Psoas muscle (tissue), 8 donors: Measurements from ENCODE around the gene WDR19. TPM values are rescaled to one million over a fixed set of nuclear protein-coding genes. Genes with fewer than 3 reads are reported as not detected.

Experiments used
- ATAC-seq, 4 donors: fragments of 200-7000 bp; cut with Tn5 transposase; one replicate each; pipeline ENCODE4 v1.9.1; 2020; ENCODE audit warnings: moderate library complexity in 3 of 4, mild to moderate bottlenecking in 2 of 4
- DNase-seq, 2 donors: peaks; one replicate each; pipeline ENCODE4 v3.0.0-alpha.2; 2020
- H3K27ac ChIP-seq: fragments of 200-600 bp; one replicate; pipeline ENCODE4 v1.8.0; 2022
- H3K27me3 ChIP-seq, 3 donors: fragments of 200-600 bp in 1 of 3; one replicate each; pipeline versions ENCODE4 v1.6.1 to v1.8.0; 2013 to 2022; ENCODE audit warnings: low read length in 2 of 3, mild to moderate bottlenecking in 2 of 3, moderate library complexity in 1 of 3; ENCODE audit not compliant: insufficient read depth in 3 of 3
- H3K36me3 ChIP-seq, 2 donors: fragments of 200-600 bp in 1 of 2; one replicate each; pipeline versions ENCODE4 v1.6.1 to v1.8.0; 2013 to 2022; ENCODE audit warnings: low read depth in 1 of 2, mild to moderate bottlenecking in 1 of 2, moderate library complexity in 1 of 2; ENCODE audit not compliant: insufficient read depth in 1 of 2
- H3K4me1 ChIP-seq: fragments of 200-600 bp; one replicate; pipeline ENCODE4 v1.8.0; 2022
- H3K4me3 ChIP-seq: fragments of 200-600 bp; one replicate; pipeline ENCODE4 v1.8.0; 2022; ENCODE audit warnings: mild to moderate bottlenecking
- H3K9me3 ChIP-seq: fragments of 200-600 bp; one replicate; pipeline ENCODE4 v1.8.0; 2022
- CTCF ChIP-seq: fragments of 200-600 bp; IDR thresholded peaks from one replicate; pipeline ENCODE4 v1.8.0; 2022; ENCODE audit warnings: antibody characterized with exemption
- WGBS, 3 donors: extraction: QIAGEN DNeasy Blood & Tissue Kit; methylation state at CpG; one replicate each; pipeline versions ENCODE4 v1.1.6 to v1.1.7; 2013; 5-methylcytosine and 5-hydroxymethylcytosine counted together
- intact Hi-C, 2 donors: fragments of 100-400 bp; cut with DNase I; formaldehyde crosslinking; loops; one replicate each; pipeline versions ENCODE4 v1.11.0 to v1.14.2; 2022
- polyA plus RNA-seq, 3 donors: library from polyadenylated mRNA; stranded (reverse); fragments of 200-250 nt; gene quantifications; one replicate each; pipeline ENCODE4 v1.2.3, GENCODE V29; 2013
- total RNA-seq, 4 donors: library from RNA; stranded (reverse); fragmentation: NEBNext Ultra II Directional in 2 of 4; extraction: Animal tissue kit (Norgen Biotek cat#: 25700) in 2 of 4; gene quantifications; one replicate each; pipeline versions ENCODE4 v1.2.1 to v1.2.4, GENCODE V29; 2021 to 2023
- donor health status: healthy with polysubstance abuse.
- donor health status: DM: no; HTN: no; CAD: no; lungs with moderate emphysema.
- donor health status: Bipolar disorder and iron deficiency.
- donor health status: healthy.
- donor health status: DM: yes; HTN: yes; CAD: no.
- donor health status: DM: no; HTN: no; CAD: no.
- donor health status: DM: no; HTN: no; CAD: no.
- donor health status: DM: yes; HTN: yes; CAD: no.

Gene WDR19
- total and polyA plus RNA-seq, 7 donors, result 3.9 to 7.1 (median 5.4) TPM

GRCh38 chr4:39233114-39233513, 50.8 kb downstream of the WDR19 start:
- DNase-seq (no peak), ATAC-seq (no peak)
- WGBS, 3 donors, result 85 to 86% (median 86%) methylated on average over 2 of the region's 2 CpGs
- H3K4me3 ChIP-seq, result no peak overlapping the region
- no peaks in the 10 kb centered on the region for H3K27me3 ChIP-seq
- H3K27ac ChIP-seq, result no peak overlapping the region
- H3K36me3 ChIP-seq, result peaks cover 5 to 86% of the 10 kb centered on the region in 2 donors
- no peak for TF ChIP-seq CTCF
- H3K9me3 ChIP-seq, result no peaks in the 10 kb centered on the region
- no peaks in the 10 kb centered on the region for H3K4me1 ChIP-seq
- intact Hi-C loops, result no loop called here

GRCh38 chr4:39233783-39234182, 51.5 kb downstream of the WDR19 start:
- no peak overlapping the region for H3K27ac ChIP-seq
- H3K36me3 ChIP-seq, result peaks cover 5 to 85% of the 10 kb centered on the region in 2 donors
- no peaks in the 10 kb centered on the region for H3K27me3 ChIP-seq
- no peak overlapping the region for H3K4me3 ChIP-seq
- TF ChIP-seq CTCF, result no peak
- ATAC-seq (no peak), DNase-seq (no peak)
- WGBS, 3 donors, result 89 to 96% (median 91%) methylated on average over 1 of the region's 1 CpG
- no peaks in the 10 kb centered on the region for H3K4me1 ChIP-seq
- no peaks in the 10 kb centered on the region for H3K9me3 ChIP-seq
- intact Hi-C loops, result no loop called here

GRCh38 chr4:39235021-39235420, 52.7 kb downstream of the WDR19 start:
- Histone ChIP-seq H3K27me3 (no peaks in the 10 kb centered on the region), H3K27ac (no peak overlapping the region), H3K4me1 (no peaks in the 10 kb centered on the region), H3K9me3 (no peaks in the 10 kb centered on the region), H3K36me3 (peaks cover 2 to 82% of the 10 kb centered on the region in 2 donors), H3K4me3 (no peak overlapping the region)
- WGBS, 3 donors, result 91 to 96% (median 92%) methylated on average over 2 of the region's 2 CpGs
- no peak for DNase-seq
- no peak for ATAC-seq
- intact Hi-C loops, result no loop called here
- no peak for TF ChIP-seq CTCF

GRCh38 chr4:39235696-39236095, 53.4 kb downstream of the WDR19 start:
- H3K4me1 ChIP-seq, result no peaks in the 10 kb centered on the region
- H3K9me3 ChIP-seq, result no peaks in the 10 kb centered on the region
- H3K27ac ChIP-seq, result no peak overlapping the region
- peaks cover 2 to 79% of the 10 kb centered on the region in 2 donors for H3K36me3 ChIP-seq
- no peak for TF ChIP-seq CTCF
- ATAC-seq, result no peak
- 94 to 99% (median 94%) methylated on average over 2 of the region's 2 CpGs for WGBS, 3 donors
- intact Hi-C loops, result no loop called here
- H3K27me3 ChIP-seq, result no peaks in the 10 kb centered on the region
- no peak for DNase-seq
- H3K4me3 ChIP-seq, result no peak overlapping the region

GRCh38 chr4:39237179-39237578, 54.9 kb downstream of the WDR19 start:
- DNase-seq (no peak), ATAC-seq (no peak)
- 83 to 87% (median 85%) methylated on average over 3 of the region's 3 CpGs for WGBS, 3 donors
- intact Hi-C loops, result no loop called here
- Histone ChIP-seq H3K36me3 (peaks cover 2 to 68% of the 10 kb centered on the region in 2 donors), H3K27me3 (no peaks in the 10 kb centered on the region), H3K27ac (no peak overlapping the region), H3K4me1 (no peaks in the 10 kb centered on the region), H3K4me3 (no peak overlapping the region), H3K9me3 (no peaks in the 10 kb centered on the region)
- no peak for TF ChIP-seq CTCF
